Hematopoietic multipotent progenitor cell (in vitro differentiated cells): ENCODE measurements around the gene RASA3. TPM values are rescaled to one million over a fixed set of nuclear protein-coding genes. Genes with fewer than 3 reads are reported as not detected.

Experiments used
- DNase-seq, 3 donors: peaks; one replicate each; pipeline ENCODE4 v3.0.0-alpha.2; 2011 to 2015; ENCODE audit warnings: low read depth in 2 of 3, low spot score in 2 of 3
- total RNA-seq: library from RNA; depleted of rRNA; stranded (reverse); fragments of >200 nt; gene quantifications from one replicate; pipeline ENCODE4 v1.2.3, GENCODE V29; 2012

Gene RASA3
- total RNA-seq, 1 donor = 22.9 TPM

DNA sequence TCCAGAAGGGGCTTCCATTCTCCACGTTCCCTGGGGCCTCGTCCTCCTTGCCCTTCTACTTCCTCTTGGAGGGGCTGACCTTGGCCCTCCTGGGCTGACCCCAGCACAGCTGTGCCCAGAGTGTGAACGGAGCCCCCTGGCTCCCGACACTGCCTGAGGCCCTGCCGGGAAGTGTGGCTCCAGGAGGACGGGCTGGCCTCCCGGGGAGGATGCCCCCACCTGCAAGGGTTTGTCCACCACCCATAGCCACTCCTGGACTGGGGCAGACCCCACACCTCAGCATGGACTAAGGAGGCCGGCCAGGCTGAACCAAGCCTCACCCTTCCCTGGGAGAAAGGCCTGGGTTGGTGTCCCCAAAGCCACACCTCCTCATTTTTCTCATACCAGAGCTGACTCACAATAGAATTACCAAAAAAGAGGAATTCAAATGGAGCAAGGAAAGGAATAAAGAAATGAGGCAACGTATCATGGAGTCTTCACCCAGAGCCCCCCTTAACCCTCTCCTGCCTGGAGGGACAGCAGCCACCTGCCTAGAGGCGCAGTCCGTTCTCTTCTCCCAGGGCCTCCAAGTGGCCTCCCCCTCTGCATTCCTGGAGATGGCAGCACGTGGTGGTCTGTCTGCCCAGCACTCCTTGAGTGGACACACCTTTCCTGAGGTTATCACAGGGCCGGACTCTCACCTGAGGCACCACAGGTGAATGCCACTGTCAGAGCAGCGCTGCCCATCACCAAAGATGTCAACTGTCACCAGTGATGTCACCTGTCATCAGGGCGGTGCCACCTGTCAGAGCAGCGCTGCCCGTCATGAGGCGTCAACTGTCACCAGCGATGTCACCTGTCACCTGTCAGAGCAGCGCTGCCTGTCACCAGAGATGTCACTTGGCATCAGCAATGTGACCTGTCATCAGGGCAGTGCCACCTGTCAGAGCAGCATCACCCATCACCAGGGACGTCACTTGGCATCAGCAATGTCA, 155.4 kb downstream of the RASA3 start:
- no peak for DNase-seq

- DNase-seq = no peak
Measured at GRCh38 chr13:113975416-113975815, 157.0 kb downstream of the RASA3 start.

- DNase-seq = no peak
Measured at GRCh38 chr13:113974304-113975281, 157.8 kb downstream of the RASA3 start.

DNA sequence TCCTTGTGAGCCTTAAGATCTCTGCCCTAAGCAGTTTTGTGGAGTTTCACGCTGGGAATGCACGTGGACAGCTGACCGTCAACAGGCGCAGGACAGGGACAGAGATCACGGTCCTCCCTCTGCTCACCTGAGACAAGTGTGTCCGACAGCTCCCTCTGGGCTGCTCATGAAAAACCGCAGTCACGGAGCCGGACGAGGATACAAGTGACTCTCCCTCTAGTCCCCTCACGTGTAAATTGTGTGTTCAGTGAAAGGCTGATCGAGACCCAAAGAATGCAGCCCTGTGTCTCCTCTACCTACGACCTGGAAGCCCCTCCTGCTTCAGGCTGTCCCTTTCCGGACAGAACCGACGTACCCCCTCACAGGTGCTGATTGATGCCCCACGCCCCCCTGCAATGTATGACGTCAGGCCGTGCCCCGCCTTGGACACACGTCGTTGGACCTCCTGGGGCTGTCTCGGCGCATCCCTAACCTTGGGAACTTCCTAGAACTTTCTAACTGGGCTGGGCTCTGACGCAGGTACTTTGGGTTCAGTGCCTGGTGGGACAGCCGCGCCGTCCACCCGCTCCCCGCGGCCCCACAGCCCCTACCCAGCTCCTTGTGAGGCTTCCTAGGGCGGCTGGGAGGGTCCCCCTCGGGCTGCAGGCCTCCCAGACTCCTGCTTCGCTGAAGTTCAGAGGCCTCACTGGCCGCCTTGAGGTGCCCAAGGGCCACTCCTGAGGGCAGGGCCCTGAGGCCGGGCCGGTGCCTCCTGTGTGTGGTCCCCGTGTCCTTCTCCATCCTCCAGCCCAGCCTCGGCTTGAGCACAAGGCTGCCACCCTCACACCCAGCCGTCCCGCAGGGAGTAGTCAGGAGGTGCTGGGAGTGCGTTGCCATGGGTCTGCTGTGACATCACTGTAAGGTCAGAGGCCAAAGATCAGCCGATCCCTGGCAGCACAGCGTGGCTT, 158.9 kb downstream of the RASA3 start, which contains the start of gene C13orf46:
TSS of gene C13orf46 (minus strand) at position 859 of the 947 bp plus-strand sequence. CDS start at position 780, 79 bp downstream.
- DNase-seq = no peak

DNA sequence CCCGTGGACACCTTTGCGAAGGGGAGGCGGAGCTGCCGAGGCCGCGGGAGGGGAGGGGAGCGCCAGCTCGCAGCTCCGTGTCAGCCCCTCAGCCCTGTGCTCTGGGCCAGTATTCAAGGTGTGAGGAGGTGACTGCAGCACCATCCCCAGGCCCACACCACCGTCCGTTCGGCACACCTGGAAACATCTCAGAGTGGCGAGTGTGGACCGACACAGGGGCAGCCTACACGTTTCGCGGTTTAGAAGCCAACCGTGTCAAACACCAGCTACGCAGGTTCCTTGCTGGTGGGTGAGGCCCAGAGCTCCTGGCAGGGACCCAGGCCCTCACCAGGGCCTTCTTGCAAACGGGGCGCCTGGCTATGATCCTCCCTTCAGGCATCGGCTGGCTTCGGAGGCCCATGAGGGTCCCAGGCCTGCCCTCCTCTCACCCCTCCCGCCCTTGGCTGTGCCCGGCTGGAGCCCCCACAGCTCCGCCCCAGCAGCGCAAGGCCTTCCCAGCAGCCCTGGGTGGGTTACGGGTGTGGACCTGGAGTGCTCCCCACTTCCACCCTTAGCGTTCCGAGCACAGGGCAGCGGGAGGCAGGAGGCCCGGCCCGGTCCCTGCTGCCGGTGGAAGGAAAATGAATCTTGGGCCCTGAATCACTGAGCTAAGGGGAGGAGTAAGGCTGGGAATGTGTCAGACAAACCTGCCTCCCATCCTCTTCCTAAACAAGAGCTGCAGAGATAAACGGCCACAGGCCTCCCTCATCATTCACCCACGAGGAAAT, 159.8 kb downstream of the RASA3 start:
- no peak for DNase-seq

GRCh38 chr13:113971471-113972231, 160.8 kb downstream of the RASA3 start:
- no peak for DNase-seq

- DNase-seq = no peak
Measured at GRCh38 chr13:113970810-113971470, 161.5 kb downstream of the RASA3 start.

- no peak for DNase-seq
Measured at GRCh38 chr13:113969973-113970611, 162.3 kb downstream of the RASA3 start.

DNA sequence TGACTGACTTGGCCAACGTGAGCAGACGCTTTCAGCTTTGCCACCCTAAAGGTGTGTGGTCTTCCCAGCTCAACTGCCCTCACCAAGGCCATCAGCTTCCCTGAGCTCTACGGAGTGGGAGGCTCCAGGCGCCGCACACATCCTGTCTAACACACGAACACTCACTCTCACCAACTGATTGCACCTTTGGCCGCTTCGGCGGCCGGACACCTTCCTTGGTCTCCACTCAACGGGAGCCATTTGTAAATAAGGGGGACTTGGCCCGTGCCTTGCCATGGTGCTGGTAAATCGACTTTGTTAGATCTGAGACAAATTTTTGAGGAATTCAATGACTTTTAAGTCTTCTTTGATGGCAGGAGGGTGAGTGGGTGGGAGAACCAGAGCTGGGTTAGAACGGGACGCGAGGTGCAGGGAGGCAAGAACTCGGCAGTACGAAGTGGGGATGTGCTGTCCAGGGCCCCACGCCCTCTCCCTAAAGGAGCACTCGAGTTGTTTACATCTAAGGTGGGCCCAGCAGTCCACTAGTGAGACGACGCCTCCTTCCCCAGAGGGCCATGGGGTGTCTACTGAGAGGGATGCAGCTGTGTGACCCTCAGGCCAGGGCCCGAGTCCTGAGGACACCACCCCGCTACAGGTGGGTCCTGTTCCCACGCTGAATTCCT, 163.0 kb downstream of the RASA3 start:
- DNase-seq = no peak

DNA sequence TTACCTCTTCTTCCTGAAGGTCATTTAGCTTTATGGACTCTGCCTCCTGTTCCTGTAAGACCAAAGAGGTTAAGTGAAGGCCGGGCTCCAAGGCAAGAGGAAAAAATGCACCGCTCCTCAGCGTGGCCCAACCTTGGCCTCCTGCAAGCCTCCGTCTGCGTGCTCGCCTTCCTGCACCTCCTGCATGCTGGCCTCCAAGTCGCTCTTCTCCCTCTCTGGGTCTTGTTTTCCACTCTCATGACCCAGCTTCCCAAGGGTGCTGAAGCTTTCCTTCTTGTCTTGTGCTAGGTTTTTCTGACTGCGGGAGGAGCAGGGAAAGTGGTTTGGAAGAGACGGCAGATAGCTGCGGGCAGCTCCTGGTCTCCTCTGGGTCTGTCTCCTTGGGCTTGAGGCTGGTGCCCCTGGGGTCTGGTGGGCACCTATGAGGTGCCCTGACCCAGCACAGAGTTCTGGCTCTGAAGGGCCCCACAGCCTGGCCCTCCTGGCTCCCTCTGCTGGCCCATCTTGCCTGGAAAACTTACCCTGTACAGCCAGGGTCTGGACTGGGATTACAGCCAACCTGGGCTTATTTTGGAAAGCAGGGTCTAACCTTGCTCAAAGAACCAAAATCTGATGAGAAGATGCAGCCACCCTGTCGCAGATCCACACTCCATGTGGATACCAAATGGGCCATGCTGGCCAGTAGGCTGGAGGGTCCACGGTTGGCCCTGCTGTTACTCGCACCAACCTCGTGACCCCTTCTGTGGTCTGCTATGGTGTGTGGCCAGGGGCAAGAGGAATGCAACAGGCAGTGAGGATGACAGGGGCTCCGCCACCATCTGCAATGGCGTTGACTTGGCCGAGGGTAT, 163.7 kb downstream of the RASA3 start:
- DNase-seq = no peak

DNA sequence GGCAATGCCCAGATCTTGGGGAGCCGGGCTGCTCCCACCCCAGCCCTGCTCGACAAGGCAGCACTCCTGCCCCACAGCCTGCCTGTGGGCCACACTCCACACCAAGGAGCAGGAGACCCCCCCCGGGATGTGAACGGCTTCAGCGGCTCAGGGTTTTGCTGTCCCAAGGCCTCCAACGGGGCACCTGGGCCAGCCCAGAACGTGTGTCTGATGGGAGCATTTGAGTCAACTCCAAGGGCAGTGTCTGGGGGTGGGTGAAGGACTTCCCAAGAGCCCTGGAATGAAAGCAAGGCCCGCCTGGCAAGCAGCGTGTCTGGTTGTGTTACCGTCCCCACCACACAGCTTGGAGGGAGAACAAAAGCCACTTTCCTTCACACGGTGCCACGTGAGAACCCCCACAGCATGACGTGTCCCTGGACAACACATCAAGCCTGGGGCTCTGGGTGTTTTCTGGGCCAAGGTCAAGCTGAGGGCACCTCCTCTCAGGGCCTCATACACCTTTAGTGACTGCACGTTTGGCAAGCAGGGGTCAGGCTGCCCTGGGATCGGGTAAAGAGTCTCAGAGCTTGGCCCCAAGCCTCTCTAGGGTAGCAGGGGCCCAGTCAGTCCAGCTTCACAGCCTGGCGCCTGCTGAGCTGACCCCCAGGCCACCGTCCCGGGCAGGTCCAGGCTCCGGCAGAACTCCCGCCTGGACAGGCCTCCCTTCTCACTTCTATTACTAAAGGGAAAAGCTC, 164.5 kb downstream of the RASA3 start:
- no peak for DNase-seq

GRCh38 chr13:113967206-113967720, 165.2 kb downstream of the RASA3 start:
- DNase-seq = no peak

GRCh38 chr13:113965968-113966884, 166.2 kb downstream of the RASA3 start:
- DNase-seq = no peak

DNA sequence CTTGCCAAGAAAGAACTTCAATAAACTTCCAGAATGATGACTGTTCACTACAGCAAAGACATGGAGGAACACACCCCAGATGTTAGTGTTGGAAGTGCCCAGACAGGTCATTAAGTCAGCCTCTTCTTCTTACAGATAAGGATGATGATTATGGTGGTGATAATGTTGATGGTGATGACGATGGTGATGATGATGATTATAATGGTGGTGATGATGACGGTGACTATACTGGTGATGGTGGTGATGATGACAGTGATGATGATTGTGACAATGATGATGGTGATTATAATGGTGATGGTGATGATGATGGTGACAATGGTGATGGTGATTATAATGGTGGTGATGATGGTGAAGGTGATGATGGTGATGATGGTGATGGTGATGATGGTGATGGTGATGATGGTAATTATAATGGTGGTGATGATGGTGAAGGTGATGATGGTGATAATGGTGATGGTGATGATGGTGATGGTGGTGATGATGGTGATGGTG, 167.0 kb downstream of the RASA3 start:
- no peak for DNase-seq
